ENCODE data around the gene BOK. TPM values are rescaled to one million over a fixed set of nuclear protein-coding genes. Genes with fewer than 3 reads are reported as not detected.

BOK gene
- total and polyA plus RNA-seq, 10 of the 15 experiments (the other 5 are each of a cell fraction or from before 2014, with no cell fraction given), result 0.04 to 0.15 (median 0.12) TPM; not detected in 7

DNA sequence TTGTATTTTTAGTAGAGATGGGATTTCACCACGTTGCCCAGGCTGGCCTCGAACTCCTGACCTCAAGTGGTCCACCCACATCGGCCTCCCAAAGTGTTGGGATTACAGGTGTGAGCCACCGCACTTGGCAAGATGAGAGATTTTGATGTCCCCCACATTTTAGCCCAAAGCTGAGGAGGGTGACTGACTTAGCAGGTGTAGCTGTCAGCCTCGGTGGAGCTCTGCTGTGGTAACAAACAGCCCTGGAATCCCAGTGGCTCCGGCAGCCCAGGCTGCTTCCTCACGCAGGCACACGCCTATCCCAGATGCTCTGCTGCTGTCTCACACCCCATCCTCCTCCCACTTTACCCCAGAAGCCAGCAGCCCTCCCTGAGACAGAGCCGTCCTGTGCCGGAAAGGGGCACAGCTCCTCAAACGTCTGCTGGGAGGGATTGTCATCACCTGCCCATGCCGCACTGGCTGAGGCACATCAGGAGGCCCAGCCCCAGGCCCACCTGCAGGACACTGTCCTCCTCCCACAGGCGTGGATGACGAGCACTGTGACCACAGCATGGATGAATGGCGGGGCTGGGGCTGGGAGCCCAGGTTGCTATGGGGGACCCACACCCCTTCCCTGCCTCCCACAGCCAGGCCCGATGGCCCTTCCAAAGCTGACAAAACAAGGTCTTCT, 10.6 kb upstream of the BOK start:
- in situ Hi-C loops (cut with MboI), result no loop called here
- ChIA-PET RAD21 (ENCODE audit: unreplicated experiment) (no interaction called here), CTCF (no interaction called here), POLR2A (interaction anchor here (0.6 kb wide), 1 partner anchor 18 kb away, joined by 11 read pairs; no protein-coding TSS in a partner anchor), SMC1A (ENCODE audit: uncharacterized antibody, unreplicated experiment) (no interaction called here)
- Histone ChIP-seq H2AFZ (ENCODE audit: control insufficient read depth, low read depth, low read length) (no peak overlapping the region), H3K4me1 (ENCODE audit: control insufficient read depth, insufficient read depth, low read length) (no peaks in the 10 kb centered on the region), H3K9me3 (replicated peaks; ENCODE audit: control insufficient read depth, insufficient read depth, low read length) (no peaks in the 10 kb centered on the region), H3K4me3 (no peak overlapping the region), H3K27me3 (replicated peaks in 1 of 2; ENCODE audit: control insufficient read depth in 2 of 2, insufficient read depth in 2 of 2, low read length in 1 of 2) (no peaks in the 10 kb centered on the region; a peak in 2 of 4 replicates), H3K36me3 (ENCODE audit: control insufficient read depth in 2 of 2, insufficient read depth in 2 of 2, low read length in 1 of 2) (no peaks in the 10 kb centered on the region), H4K20me1 (ENCODE audit: control insufficient read depth, insufficient read depth) (no peaks in the 10 kb centered on the region), H3K27ac (ENCODE audit: control insufficient read depth, insufficient read depth) (no peak overlapping the region), H3K79me2 (ENCODE audit: control insufficient read depth, insufficient read depth, low read length) (no peaks in the 10 kb centered on the region), H3K4me2 (ENCODE audit: control insufficient read depth, insufficient read depth) (no peak overlapping the region), H3K9ac (ENCODE audit: control insufficient read depth, insufficient read depth, low read length) (no peak overlapping the region)
- WGBS (ENCODE audit: insufficient coverage, insufficient replicate concordance, low lambda C conversion rate, missing lambda C conversion rate), result 36% methylated on average over 16 of the region's 16 CpGs
- DNase-seq (ENCODE audit: low read depth, low spot score), result no peak
- no TSS peak for BruUV-seq (replicated peaks)
- no peak for FAIRE-seq
- intact Hi-C loops (cut with micrococcal nuclease; ENCODE audit: unreplicated experiment), result no loop called here
- no peak for TF ChIP-seq POLR2A (IDR thresholded peaks at IDR 0.05; ENCODE audit: low read depth, low read length)
- TF ChIP-seq, protein P1, sequence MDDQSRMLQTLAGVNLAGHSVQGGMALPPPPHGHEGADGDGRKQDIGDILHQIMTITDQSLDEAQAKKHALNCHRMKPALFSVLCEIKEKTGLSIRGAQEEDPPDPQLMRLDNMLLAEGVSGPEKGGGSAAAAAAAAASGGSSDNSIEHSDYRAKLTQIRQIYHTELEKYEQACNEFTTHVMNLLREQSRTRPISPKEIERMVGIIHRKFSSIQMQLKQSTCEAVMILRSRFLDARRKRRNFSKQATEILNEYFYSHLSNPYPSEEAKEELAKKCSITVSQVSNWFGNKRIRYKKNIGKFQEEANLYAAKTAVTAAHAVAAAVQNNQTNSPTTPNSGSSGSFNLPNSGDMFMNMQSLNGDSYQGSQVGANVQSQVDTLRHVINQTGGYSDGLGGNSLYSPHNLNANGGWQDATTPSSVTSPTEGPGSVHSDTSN (IDR thresholded peaks at IDR 0.05; ENCODE audit: insufficient replicate concordance, low read depth, low read length), result no peak
- TF ChIP-seq, protein P2, sequence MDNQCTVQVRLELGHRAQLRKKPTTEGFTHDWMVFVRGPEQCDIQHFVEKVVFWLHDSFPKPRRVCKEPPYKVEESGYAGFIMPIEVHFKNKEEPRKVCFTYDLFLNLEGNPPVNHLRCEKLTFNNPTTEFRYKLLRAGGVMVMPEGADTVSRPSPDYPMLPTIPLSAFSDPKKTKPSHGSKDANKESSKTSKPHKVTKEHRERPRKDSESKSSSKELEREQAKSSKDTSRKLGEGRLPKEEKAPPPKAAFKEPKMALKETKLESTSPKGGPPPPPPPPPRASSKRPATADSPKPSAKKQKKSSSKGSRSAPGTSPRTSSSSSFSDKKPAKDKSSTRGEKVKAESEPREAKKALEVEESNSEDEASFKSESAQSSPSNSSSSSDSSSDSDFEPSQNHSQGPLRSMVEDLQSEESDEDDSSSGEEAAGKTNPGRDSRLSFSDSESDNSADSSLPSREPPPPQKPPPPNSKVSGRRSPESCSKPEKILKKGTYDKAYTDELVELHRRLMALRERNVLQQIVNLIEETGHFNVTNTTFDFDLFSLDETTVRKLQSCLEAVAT (IDR thresholded peaks at IDR 0.05), result no peak
- TF ChIP-seq NRF1 (conservative IDR thresholded peaks at IDR 0.05; ENCODE audit: low read depth, low read length), result no peak
- TF ChIP-seq BCLAF1 (IDR thresholded peaks at IDR 0.05), result no peak
- no peak for TF ChIP-seq CREB1 (IDR thresholded peaks at IDR 0.05; ENCODE audit: low read depth)
- TF ChIP-seq, protein P3, sequence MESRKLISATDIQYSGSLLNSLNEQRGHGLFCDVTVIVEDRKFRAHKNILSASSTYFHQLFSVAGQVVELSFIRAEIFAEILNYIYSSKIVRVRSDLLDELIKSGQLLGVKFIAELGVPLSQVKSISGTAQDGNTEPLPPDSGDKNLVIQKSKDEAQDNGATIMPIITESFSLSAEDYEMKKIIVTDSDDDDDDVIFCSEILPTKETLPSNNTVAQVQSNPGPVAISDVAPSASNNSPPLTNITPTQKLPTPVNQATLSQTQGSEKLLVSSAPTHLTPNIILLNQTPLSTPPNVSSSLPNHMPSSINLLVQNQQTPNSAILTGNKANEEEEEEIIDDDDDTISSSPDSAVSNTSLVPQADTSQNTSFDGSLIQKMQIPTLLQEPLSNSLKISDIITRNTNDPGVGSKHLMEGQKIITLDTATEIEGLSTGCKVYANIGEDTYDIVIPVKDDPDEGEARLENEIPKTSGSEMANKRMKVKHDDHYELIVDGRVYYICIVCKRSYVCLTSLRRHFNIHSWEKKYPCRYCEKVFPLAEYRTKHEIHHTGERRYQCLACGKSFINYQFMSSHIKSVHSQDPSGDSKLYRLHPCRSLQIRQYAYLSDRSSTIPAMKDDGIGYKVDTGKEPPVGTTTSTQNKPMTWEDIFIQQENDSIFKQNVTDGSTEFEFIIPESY (IDR thresholded peaks at IDR 0.05), result no peak
- TF ChIP-seq HSF1 (IDR thresholded peaks at IDR 0.05; ENCODE audit: low read depth, low read length), result no peak
- TF ChIP-seq RB1 (IDR thresholded peaks at IDR 0.05; ENCODE audit: borderline replicate concordance), result no peak
- TF ChIP-seq ZNF217 (IDR thresholded peaks at IDR 0.05), result no peak
- TF ChIP-seq BACH1 (IDR thresholded peaks at IDR 0.05; ENCODE audit: borderline replicate concordance), result no peak
- ATAC-seq, result no peak

All from GM12878 (cell line).